Testis (tissue), 3 donors: ENCODE results near the gene COL3A1. TPM values are rescaled to one million over a fixed set of nuclear protein-coding genes. Genes with fewer than 3 reads are reported as not detected.

Experiments
- DNase-seq: peaks from one replicate; pipeline ENCODE4 v3.0.0-alpha.2; 2019
- H3K27ac ChIP-seq, 2 donors: fragments of 200-600 bp; sonication (generic); one replicate each; pipeline ENCODE4 v1.5.1; 2019
- H3K27me3 ChIP-seq: fragments of 200-600 bp; sonication (generic); one replicate; pipeline ENCODE4 v1.5.1; 2019
- H3K36me3 ChIP-seq: fragments of 200-600 bp; sonication (generic); one replicate; pipeline ENCODE4 v1.5.1; 2017; ENCODE audit warnings: low read depth; ENCODE audit errors: missing control alignments
- H3K4me1 ChIP-seq: fragments of 200-600 bp; sonication (generic); one replicate; pipeline ENCODE4 v1.5.1; 2019
- H3K4me3 ChIP-seq, 2 donors: fragments of 200-600 bp; sonication (generic); one replicate each; pipeline ENCODE4 v1.5.1; 2017 to 2019
- H3K9me3 ChIP-seq: fragments of 200-600 bp; sonication (generic); one replicate; pipeline ENCODE4 v1.5.1; 2017
- CTCF ChIP-seq, 3 experiments: fragments of 450-650 bp in 2 of 3; fragments of 200-600 bp in 1 of 3; sonication (generic) in 1 of 3; IDR thresholded peaks; one replicate each; pipeline ENCODE4 v1.5.1; 2016 to 2019; ENCODE audit warnings: antibody characterized with exemption in 3 of 3, mild to moderate bottlenecking in 2 of 3, moderate library complexity in 1 of 3
- POLR2A ChIP-seq: fragments of 450-650 bp; IDR thresholded peaks from one replicate; pipeline ENCODE4 v1.6.1; 2017; ENCODE audit warnings: antibody characterized with exemption, mild to moderate bottlenecking, moderate library complexity
- WGBS, 2 donors: methylation state at CpG; one replicate each; pipeline ENCODE4 v1.1.5; 2018; 5-methylcytosine and 5-hydroxymethylcytosine counted together
- intact Hi-C: fragments of 100-400 bp; cut with DNase I; formaldehyde crosslinking; loops from one replicate; pipeline ENCODE4 v1.15.1; 2023; ENCODE audit warnings: low total_unique reads
- polyA plus RNA-seq: library from polyadenylated mRNA; stranded (reverse); fragments of 350-450 nt; fragmentation: Illumina TruSeq; extraction: RNeasy Lipid Tissue Mini Kit (QIAGEN cat#74804); gene quantifications from one replicate; pipeline ENCODE4 v1.2.3, GENCODE V29; 2014; ENCODE audit warnings: low read depth, low replicate concordance; ENCODE audit not compliant: insufficient read depth
- total RNA-seq, 2 donors: library from RNA; depleted of rRNA; stranded (reverse); fragments of >200 nt; gene quantifications; one replicate each; pipeline ENCODE4 v1.2.3, GENCODE V29; 2016

Gene COL3A1
- total and polyA plus RNA-seq, 3 donors from 2014 or later: 31.3 to 589 (median 39.7) TPM

- TF ChIP-seq POLR2A: no peak
- no peak for TF ChIP-seq CTCF (IDR thresholded peaks at IDR 0.05)
- H3K9me3 ChIP-seq: no peaks in the 10 kb centered on the region
- H3K36me3 ChIP-seq: no peaks in the 10 kb centered on the region
- no peaks in the 10 kb centered on the region for H3K4me1 ChIP-seq
- intact Hi-C loops: no loop called here
- no peak for DNase-seq
- no peaks in the 10 kb centered on the region for H3K27me3 ChIP-seq
- H3K4me3 ChIP-seq: no peak overlapping the region
- 72 to 73% methylated on average over 1 of the region's 1 CpG for whole genome bisulfite sequencing, 2 donors
- peak overlapping the region in 1 of 2 donors; percentile 6 for H3K27ac ChIP-seq
Observed at GRCh38 chr2:189012351-189012750, 38.2 kb downstream of the COL3A1 start.

- DNase-seq: no peak
- Histone ChIP-seq H3K27ac (no peak overlapping the region), H3K27me3 (no peaks in the 10 kb centered on the region), H3K36me3 (no peaks in the 10 kb centered on the region), H3K4me3 (no peak overlapping the region), H3K9me3 (no peaks in the 10 kb centered on the region), H3K4me1 (no peaks in the 10 kb centered on the region)
- intact Hi-C loops: no loop called here
- no peak for TF ChIP-seq CTCF (IDR thresholded peaks at IDR 0.05)
- no peak for TF ChIP-seq POLR2A
- 67 to 68% methylated on average over 3 of the region's 3 CpGs for WGBS, 2 donors
Observed at GRCh38 chr2:189013031-189013430, 38.9 kb downstream of the COL3A1 start.

- 53 to 73% methylated on average over 2 of the region's 2 CpGs for WGBS, 2 donors
- TF ChIP-seq POLR2A (no peak), CTCF (IDR thresholded peaks at IDR 0.05) (no peak)
- Histone ChIP-seq H3K4me1 (no peaks in the 10 kb centered on the region), H3K36me3 (no peaks in the 10 kb centered on the region), H3K27me3 (no peaks in the 10 kb centered on the region), H3K9me3 (no peaks in the 10 kb centered on the region), H3K27ac (no peak overlapping the region), H3K4me3 (no peak overlapping the region)
- intact Hi-C loops: no loop called here
- no peak for DNase-seq
Observed at GRCh38 chr2:189013671-189014448, 39.7 kb downstream of the COL3A1 start.

GRCh38 chr2:189014449-189015138 lies 40.4 kb downstream of the COL3A1 start:
- H3K4me1 ChIP-seq: no peaks in the 10 kb centered on the region
- no peak overlapping the region for H3K27ac ChIP-seq
- no peaks in the 10 kb centered on the region for H3K36me3 ChIP-seq
- intact Hi-C loops: no loop called here
- H3K9me3 ChIP-seq: no peaks in the 10 kb centered on the region
- DNase-seq: no peak
- no peak overlapping the region for H3K4me3 ChIP-seq
- 64 to 73% methylated on average over 2 of the region's 2 CpGs for WGBS, 2 donors
- H3K27me3 ChIP-seq: no peaks in the 10 kb centered on the region
- no peak for TF ChIP-seq POLR2A
- no peak for TF ChIP-seq CTCF (IDR thresholded peaks at IDR 0.05)
